GM19035 (cell line): Measurements from ENCODE around the gene CELSR3.
A peak's percentile ranks its signal among the peaks of the same experiment; 100 is the strongest.

Experiments used
- ATAC-seq: cut with Tn5 transposase; IDR thresholded peaks from one replicate; pipeline ENCODE4 v1.9.1; 2021; ENCODE audit not compliant: unreplicated experiment

Gene CELSR3

GRCh38 chr3:48609088-48610005 is 53.3 kb downstream of the CELSR3 start, which contains the start of gene UQCRC1:
TSS of gene UQCRC1 (minus strand) at chr3:48609646. CDS start at chr3:48609620, 26 bp downstream.
- ATAC-seq = peak; percentile 97

GRCh38 chr3:48607519-48607918 is 55.2 kb downstream of the CELSR3 start:
- no peak for ATAC-seq

GRCh38 chr3:48601622-48601994 is 61.1 kb downstream of the CELSR3 start:
- no peak for ATAC-seq

- no peak for ATAC-seq
These were observed 61.7 kb downstream of the CELSR3 start for GRCh38 chr3:48600711-48601621.

GRCh38 chr3:48599509-48600285 is 63.0 kb downstream of the CELSR3 start:
- ATAC-seq = no peak

- ATAC-seq = no peak
These were observed 63.6 kb downstream of the CELSR3 start for GRCh38 chr3:48599077-48599501.

- no peak for ATAC-seq
These were observed 64.2 kb downstream of the CELSR3 start for GRCh38 chr3:48598323-48599076.

GRCh38 chr3:48597408-48597800 is 65.3 kb downstream of the CELSR3 start:
- no peak for ATAC-seq

GRCh38 chr3:48596676-48597407 is 65.8 kb downstream of the CELSR3 start:
- no peak for ATAC-seq

- no peak for ATAC-seq
These were observed 66.5 kb downstream of the CELSR3 start for GRCh38 chr3:48596157-48596556.

- no peak for ATAC-seq
These were observed 67.1 kb downstream of the CELSR3 start for GRCh38 chr3:48595526-48596121.

GRCh38 chr3:48595075-48595525 is 67.6 kb downstream of the CELSR3 start, which contains the start of gene COL7A1:
TSS of gene COL7A1 (minus strand) at chr3:48595329. CDS start at chr3:48595159, 170 bp downstream.
- ATAC-seq = no peak

GRCh38 chr3:48594417-48595049 is 68.2 kb downstream of the CELSR3 start:
- ATAC-seq = no peak

GRCh38 chr3:48593337-48593736 is 69.3 kb downstream of the CELSR3 start:
- ATAC-seq = no peak

GRCh38 chr3:48592519-48593087 is 70.1 kb downstream of the CELSR3 start:
- no peak for ATAC-seq

GRCh38 chr3:48591886-48592518 is 70.7 kb downstream of the CELSR3 start:
- no peak for ATAC-seq

- ATAC-seq = no peak
These were observed 71.2 kb downstream of the CELSR3 start for GRCh38 chr3:48591436-48591835.

GRCh38 chr3:48588230-48588629 is 74.5 kb downstream of the CELSR3 start:
- ATAC-seq = no peak
